ENCODE data around the gene MX2. TPM values are rescaled to one million over a fixed set of nuclear protein-coding genes. Genes with fewer than 3 reads are reported as not detected.
"Not testable (repeated sequence)": the region's sequence is repeated elsewhere in the genome, so short reads cannot be mapped to it uniquely, and the experiment has no call there.

MX2 gene
- total and polyA plus RNA-seq, 10 of the 15 experiments (the other 5 are each of a cell fraction or from before 2014, with no cell fraction given): 10.5 to 167 (median 46.1) TPM

GRCh38 chr21:41420998-41421397 lies 59.2 kb downstream of the MX2 start:
- ATAC-seq; H4K20me1 ChIP-seq (ENCODE audit: control insufficient read depth, insufficient read depth); BruUV-seq (replicated peaks); POLR2A ChIA-PET; H2AFZ ChIP-seq (ENCODE audit: control insufficient read depth, low read depth, low read length); H3K4me2 ChIP-seq (ENCODE audit: control insufficient read depth, insufficient read depth); intact Hi-C loops (cut with micrococcal nuclease; ENCODE audit: unreplicated experiment); H3K36me3 ChIP-seq (ENCODE audit: control insufficient read depth in 2 of 2, insufficient read depth in 2 of 2, low read length in 1 of 2); H3K27me3 ChIP-seq (replicated peaks in 1 of 2; ENCODE audit: control insufficient read depth in 2 of 2, insufficient read depth in 2 of 2, low read length in 1 of 2); RAD21 ChIA-PET (ENCODE audit: unreplicated experiment); FAIRE-seq; H3K9me3 ChIP-seq (replicated peaks; ENCODE audit: control insufficient read depth, insufficient read depth, low read length); DNase-seq (ENCODE audit: low read depth, low spot score); H3K27ac ChIP-seq (ENCODE audit: control insufficient read depth, insufficient read depth); SMC1A ChIA-PET (ENCODE audit: uncharacterized antibody, unreplicated experiment); in situ Hi-C loops (cut with MboI); CTCF ChIA-PET: not testable (repeated sequence)
- WGBS (ENCODE audit: insufficient coverage, insufficient replicate concordance, low lambda C conversion rate, missing lambda C conversion rate): 77% methylated on average over 5 of the region's 8 CpGs
- Histone ChIP-seq H3K9ac (ENCODE audit: control insufficient read depth, insufficient read depth, low read length) (peak overlapping the region; percentile 83), H3K4me1 (ENCODE audit: control insufficient read depth, insufficient read depth, low read length) (peaks cover 24% of the 10 kb centered on the region), H3K79me2 (ENCODE audit: control insufficient read depth, insufficient read depth, low read length) (peaks cover 14% of the 10 kb centered on the region), H3K4me3 (peak overlapping the region; percentile 79; the same call in 1 of the 2 replicates)

- Histone ChIP-seq H3K27ac (ENCODE audit: control insufficient read depth, insufficient read depth) (no peak overlapping the region), H3K4me2 (ENCODE audit: control insufficient read depth, insufficient read depth) (no peak overlapping the region), H3K9ac (ENCODE audit: control insufficient read depth, insufficient read depth, low read length) (no peak overlapping the region), H3K36me3 (ENCODE audit: control insufficient read depth in 2 of 2, insufficient read depth in 2 of 2, low read length in 1 of 2) (peaks cover 0 to 5% of the 10 kb centered on the region in 2 experiments; a peak in 1 of 4 replicates), H3K79me2 (ENCODE audit: control insufficient read depth, insufficient read depth, low read length) (peaks cover 31% of the 10 kb centered on the region), H3K4me1 (ENCODE audit: control insufficient read depth, insufficient read depth, low read length) (peaks cover 24% of the 10 kb centered on the region), H2AFZ (ENCODE audit: control insufficient read depth, low read depth, low read length) (no peak overlapping the region), H3K4me3 (no peak overlapping the region), H3K27me3 (replicated peaks in 1 of 2; ENCODE audit: control insufficient read depth in 2 of 2, insufficient read depth in 2 of 2, low read length in 1 of 2) (no peaks in the 10 kb centered on the region), H4K20me1 (ENCODE audit: control insufficient read depth, insufficient read depth) (no peaks in the 10 kb centered on the region), H3K9me3 (replicated peaks; ENCODE audit: control insufficient read depth, insufficient read depth, low read length) (no peaks in the 10 kb centered on the region; the same call in 2 of the 3 replicates)
- CTCF ChIA-PET: interaction anchor here (2.5 to 5.8 kb wide), 4 partner anchors 10 to 140 kb away, joined by 13 to 45 read pairs (median 20); no protein-coding TSS in a partner anchor
- no peak for TF ChIP-seq POU2F2 (IDR thresholded peaks at IDR 0.05; ENCODE audit: borderline replicate concordance, low read depth, low read length)
- TF ChIP-seq CHD2 (IDR thresholded peaks at IDR 0.05; ENCODE audit: borderline replicate concordance, low read depth, low read length): no peak
- TF ChIP-seq USF1 (IDR thresholded peaks at IDR 0.05; ENCODE audit: borderline replicate concordance, extremely low read length, insufficient read depth, low read depth, low read length): no peak
- no peak for TF ChIP-seq BMI1 (IDR thresholded peaks at IDR 0.05; ENCODE audit: borderline replicate concordance)
- no peak for TF ChIP-seq SKIL (IDR thresholded peaks at IDR 0.05; ENCODE audit: low read depth, poor library complexity, severe bottlenecking)
- no peak for TF ChIP-seq MEF2A (IDR thresholded peaks at IDR 0.05; ENCODE audit: insufficient read depth, low read depth, low read length)
- no peak for TF ChIP-seq KAT2A (conservative IDR thresholded peaks at IDR 0.05; ENCODE audit: control insufficient read depth, low read depth, low read length)
- WGBS (ENCODE audit: insufficient coverage, insufficient replicate concordance, low lambda C conversion rate, missing lambda C conversion rate): 86% methylated on average over 19 of the region's 19 CpGs
- no TSS peak for BruUV-seq (replicated peaks)
- FAIRE-seq (no peak), ATAC-seq (no peak), DNase-seq (ENCODE audit: low read depth, low spot score) (no peak)
- intact Hi-C loops (cut with micrococcal nuclease; ENCODE audit: unreplicated experiment): no loop called here
- POLR2A ChIA-PET: interaction anchor here (0.6 to 7.8 kb wide), 5 partner anchors 10 to 489 kb away, joined by 3 to 80 read pairs (median 3); no protein-coding TSS in a partner anchor
- SMC1A ChIA-PET (ENCODE audit: uncharacterized antibody, unreplicated experiment): interaction anchor here (0.9 to 3.5 kb wide), 5 partner anchors 10 to 139 kb away, joined by 3 to 21 read pairs (median 6); no protein-coding TSS in a partner anchor
- in situ Hi-C loops (cut with MboI): no loop called here
- RAD21 ChIA-PET (ENCODE audit: unreplicated experiment): interaction anchor here (1.3 to 3.8 kb wide), 3 partner anchors 9 to 54 kb away, joined by 4 to 36 read pairs (median 8); no protein-coding TSS in a partner anchor
Observed at GRCh38 chr21:41422546-41423304, 60.9 kb downstream of the MX2 start.

Measured in GM12878 (cell line).